MM.1S (cell line): ENCODE measurements around the gene CEP72.
"Not testable (repeated sequence)": the region's sequence is repeated elsewhere in the genome, so short reads cannot be mapped to it uniquely, and the experiment has no call there.

Source experiments
- DNase-seq: peaks from one replicate; pipeline ENCODE4 v3.0.0-alpha.2; 2015
- H2AFZ ChIP-seq: fragments of 300-600 bp; sonication (generic); 2 replicates; pipeline ENCODE4 v1.6.0; 2016; ENCODE audit warnings: antibody characterized with exemption, low read length
- H3F3A ChIP-seq: fragments of 300-600 bp; sonication (generic); 2 replicates; pipeline ENCODE4 v1.6.1; 2016; ENCODE audit warnings: mild to moderate bottlenecking, antibody characterized with exemption, low read length, moderate library complexity, mixed read lengths; ENCODE audit not compliant: insufficient read depth
- H3K27ac ChIP-seq: fragments of 300-600 bp; sonication (generic); 2 replicates; pipeline ENCODE4 v1.5.1; 2016; ENCODE audit warnings: mild to moderate bottlenecking, low read length
- H3K27me3 ChIP-seq: fragments of 300-600 bp; sonication (generic); replicated peaks from 2 replicates; pipeline ENCODE4 v1.6.0; 2016; ENCODE audit warnings: low read length; ENCODE audit not compliant: insufficient read depth
- H3K36me3 ChIP-seq: fragments of 300-600 bp; sonication (generic); replicated peaks from 2 replicates; pipeline ENCODE4 v1.6.1; 2016; ENCODE audit warnings: mild to moderate bottlenecking, low read length, mixed read lengths; ENCODE audit not compliant: insufficient read depth
- H3K4me1 ChIP-seq: fragments of 300-600 bp; sonication (generic); 2 replicates; pipeline ENCODE4 v1.6.1; 2016; ENCODE audit warnings: low read length, mixed read lengths
- H3K4me2 ChIP-seq: fragments of 300-600 bp; sonication (generic); 2 replicates; pipeline ENCODE4 v1.6.0; 2016; ENCODE audit warnings: low read depth, low read length
- H3K4me3 ChIP-seq: fragments of 300-600 bp; sonication (generic); 2 replicates; pipeline ENCODE4 v1.5.1; 2016; ENCODE audit warnings: low read length, mixed read lengths
- H3K79me2 ChIP-seq: fragments of 300-600 bp; sonication (generic); 2 replicates; pipeline ENCODE4 v1.6.1; 2016; ENCODE audit warnings: mixed run types, low read length, mixed read lengths
- H3K9ac ChIP-seq: fragments of 300-600 bp; sonication (generic); 2 replicates; pipeline ENCODE4 v1.6.1; 2016; ENCODE audit warnings: low read length, mixed read lengths
- H3K9me2 ChIP-seq: fragments of 300-600 bp; sonication (generic); replicated peaks from 2 replicates; pipeline ENCODE4 v1.6.1; 2016; ENCODE audit warnings: mild to moderate bottlenecking, low read length, mixed read lengths; ENCODE audit not compliant: insufficient read depth
- H3K9me3 ChIP-seq: fragments of 300-600 bp; sonication (generic); replicated peaks from 2 replicates; pipeline ENCODE4 v1.6.1; 2016; ENCODE audit warnings: mild to moderate bottlenecking, low read length, mixed read lengths; ENCODE audit not compliant: insufficient read depth
- H4K20me1 ChIP-seq: fragments of 300-600 bp; sonication (generic); 2 replicates; pipeline ENCODE4 v1.6.1; 2016; ENCODE audit warnings: mild to moderate bottlenecking, low read length, moderate library complexity, mixed read lengths; ENCODE audit not compliant: insufficient read depth

Gene CEP72

DNA sequence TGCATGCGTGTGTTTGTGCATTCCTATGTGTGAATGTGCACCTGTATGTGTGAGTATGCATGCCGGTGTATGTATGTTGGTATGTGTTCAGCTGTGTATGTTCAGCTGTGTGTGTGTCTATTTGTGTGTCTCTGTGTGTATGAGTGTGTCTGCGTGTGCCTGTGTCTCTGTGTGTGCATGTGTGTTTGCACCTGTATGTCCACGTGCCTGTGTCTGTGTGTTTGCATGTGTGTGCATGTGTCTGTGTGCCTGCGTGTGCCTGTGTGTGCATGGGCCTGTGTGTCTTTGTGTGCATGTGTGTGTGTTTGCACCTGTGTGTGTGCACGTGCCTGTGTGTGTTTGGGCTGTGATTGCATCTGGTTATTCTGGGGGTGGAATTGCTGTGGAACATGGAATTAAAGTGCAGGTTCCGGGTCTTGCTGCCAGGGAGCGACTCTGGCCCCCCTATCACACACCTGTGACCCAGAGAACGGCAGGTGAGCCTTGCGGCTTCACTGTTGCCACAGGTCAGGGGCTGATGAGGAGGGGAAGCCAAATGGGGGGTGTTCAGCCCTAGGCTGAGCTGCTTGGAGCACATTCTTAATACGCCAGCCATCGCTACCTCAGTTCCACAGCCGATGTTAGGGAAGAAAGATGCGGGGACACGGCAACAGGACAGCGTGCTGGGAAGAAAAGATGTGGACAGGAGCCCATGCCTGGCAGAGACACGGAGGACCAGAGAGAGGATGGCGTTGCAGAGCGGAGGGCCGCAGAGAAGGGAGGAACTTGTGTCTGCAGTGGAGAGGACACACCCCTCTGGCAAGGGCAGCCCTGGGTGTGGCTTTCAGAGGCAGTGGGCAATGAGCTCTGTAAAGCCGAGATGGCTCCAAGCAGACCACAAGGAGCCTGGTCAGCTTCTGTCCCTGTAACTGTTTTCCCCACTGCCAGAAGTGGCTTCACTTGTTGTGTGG lies 84.9 kb downstream of the CEP72 start:
- H3K9ac ChIP-seq, H3K4me3 ChIP-seq, H3K4me2 ChIP-seq, H3K27me3 ChIP-seq, H3K9me3 ChIP-seq, H3K4me1 ChIP-seq, H3K27ac ChIP-seq, H2AFZ ChIP-seq, H3F3A ChIP-seq, DNase-seq, H3K36me3 ChIP-seq, H3K9me2 ChIP-seq, H4K20me1 ChIP-seq, H3K79me2 ChIP-seq: not testable (repeated sequence)
